RCC 7860 (cell line): Measurements from ENCODE around the gene NAA15.
"Not testable (repeated sequence)": the region's sequence is repeated elsewhere in the genome, so short reads cannot be mapped to it uniquely, and the experiment has no call there.

Experiments
- DNase-seq: peaks from one replicate; pipeline ENCODE4 v3.0.0-alpha.2; 2015; ENCODE audit warnings: low spot score
- FAIRE-seq: peaks from 2 replicates; lab custom pipeline; 2012; peaks lifted over from hg19 to GRCh38; lab: Jason Lieb, UNC

Gene NAA15

GRCh38 chr4:139333046-139333445 is 31.7 kb downstream of the NAA15 start:
- DNase-seq (no peak), FAIRE-seq (no peak)

GRCh38 chr4:139337612-139338011 is 36.3 kb downstream of the NAA15 start:
- no peak for FAIRE-seq

DNA sequence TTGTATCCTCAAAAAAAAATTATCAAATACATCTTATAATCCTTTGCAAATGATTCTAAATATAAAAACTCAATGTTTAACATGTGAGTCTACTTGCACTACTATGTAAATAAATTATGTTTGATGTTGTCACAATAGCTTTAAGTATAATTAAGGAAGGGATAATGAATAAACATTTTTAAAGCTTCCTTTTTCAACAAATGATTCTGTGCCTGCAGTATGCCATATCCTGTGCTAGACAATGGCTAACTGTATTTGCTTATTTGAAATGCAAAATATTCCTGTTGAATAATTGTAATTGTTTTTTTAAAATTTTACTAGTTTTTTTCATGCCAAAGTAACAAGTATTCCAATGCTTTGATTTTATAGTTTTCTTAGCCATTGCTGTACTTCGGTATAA is 60.0 kb downstream of the NAA15 start:
- DNase-seq (no peak), FAIRE-seq (no peak)

More at GRCh38 chr4:139337612-139338011, 36.3 kb downstream of the NAA15 start:
- no peak for DNase-seq

- DNase-seq, result no peak
- no peak for FAIRE-seq
Measured at GRCh38 chr4:139367421-139368090, 66.3 kb downstream of the NAA15 start.

GRCh38 chr4:139368998-139369397 is 67.7 kb downstream of the NAA15 start:
- DNase-seq, result no peak
- FAIRE-seq, result no peak

- DNase-seq, result no peak
- FAIRE-seq, result no peak
Measured at GRCh38 chr4:139374251-139374650, 72.9 kb downstream of the NAA15 start.

DNA sequence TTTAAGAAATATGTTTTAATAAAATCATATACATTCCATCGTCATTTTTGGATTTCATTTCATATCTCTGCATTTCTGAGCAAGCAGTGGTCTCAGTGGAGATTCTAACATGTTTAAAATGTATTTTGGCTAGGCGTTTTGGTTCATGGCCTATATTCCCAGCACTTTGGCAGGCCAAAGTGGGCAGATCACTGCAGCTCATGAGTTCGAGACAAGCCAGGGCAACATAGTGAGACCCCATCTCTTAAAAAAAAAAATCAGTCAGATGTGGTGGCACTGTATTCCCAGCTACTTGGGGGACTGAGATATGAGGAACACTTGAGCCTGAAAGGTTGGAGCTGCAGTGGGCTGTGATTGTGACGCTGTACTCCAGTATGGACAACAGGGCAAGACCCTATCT is 85.1 kb downstream of the NAA15 start:
- FAIRE-seq, result no peak
- DNase-seq, result no peak

DNA sequence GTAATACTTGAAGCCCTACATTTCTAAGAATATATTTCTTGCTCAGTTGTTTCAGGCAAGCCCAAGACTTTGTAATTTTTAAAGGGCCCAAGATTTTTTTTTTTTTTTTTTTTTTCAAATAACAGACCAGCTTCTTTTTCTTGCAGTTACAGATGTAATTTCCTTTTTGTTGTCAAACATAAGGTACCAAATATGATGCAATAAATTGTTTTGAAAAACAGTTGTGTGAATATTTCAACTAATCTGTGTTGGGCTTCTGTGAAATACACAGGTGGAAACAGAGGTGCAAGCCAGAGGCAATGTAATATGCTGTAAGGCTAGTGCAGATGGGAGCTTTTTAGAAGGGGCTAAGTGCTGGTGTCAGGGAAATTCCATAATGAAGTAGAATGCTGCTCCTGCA is 87.8 kb downstream of the NAA15 start:
- DNase-seq (no peak), FAIRE-seq (no peak)

DNA sequence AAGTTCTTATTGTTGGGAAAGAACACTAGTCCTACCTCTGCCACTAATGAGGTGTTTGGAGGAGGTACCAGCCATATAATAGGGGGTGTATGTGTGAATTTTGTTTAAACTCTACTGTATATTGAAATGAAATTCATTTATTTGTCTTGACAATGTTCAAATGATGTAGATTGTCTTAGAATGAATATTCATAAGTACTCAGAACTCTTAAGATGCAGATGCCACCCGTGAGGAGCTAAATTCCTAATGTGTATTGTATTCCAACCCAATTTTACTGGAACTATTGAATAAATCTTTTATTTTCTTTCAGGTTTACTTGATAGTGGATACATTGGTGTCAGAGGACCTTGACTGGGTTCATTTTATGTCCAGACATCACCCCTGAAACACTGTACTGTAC is 88.7 kb downstream of the NAA15 start:
- DNase-seq (no peak), FAIRE-seq (no peak)

DNA sequence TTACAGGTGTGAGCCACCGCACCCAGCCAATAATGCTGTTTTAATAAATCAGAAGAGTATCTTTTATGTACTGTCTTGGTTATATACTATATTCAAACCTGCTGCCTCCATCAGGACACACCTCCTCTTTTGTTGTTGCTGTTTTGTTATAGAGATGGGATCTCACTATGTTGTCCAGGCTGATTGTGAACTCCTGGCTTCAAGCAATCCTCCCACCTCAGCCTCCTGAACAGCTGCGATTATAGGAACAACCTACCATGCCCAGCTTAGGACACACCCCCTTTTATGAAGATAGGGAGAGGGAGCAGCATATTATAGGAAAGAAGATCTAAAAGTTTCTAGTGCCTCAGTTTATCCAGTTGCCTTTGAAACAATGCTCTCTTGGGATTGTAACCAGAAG is 90.4 kb downstream of the NAA15 start:
- FAIRE-seq (no peak), DNase-seq (no peak)

- DNase-seq, result no peak
Measured at GRCh38 chr4:139392797-139393196, 91.5 kb downstream of the NAA15 start.

GRCh38 chr4:139401368-139401767 is 100.1 kb downstream of the NAA15 start:
- DNase-seq (no peak), FAIRE-seq (no peak)

More at GRCh38 chr4:139392797-139393196, 91.5 kb downstream of the NAA15 start:
- no peak for FAIRE-seq

- DNase-seq (no peak), FAIRE-seq (no peak)
Measured at GRCh38 chr4:139402436-139402835, 101.1 kb downstream of the NAA15 start.

DNA sequence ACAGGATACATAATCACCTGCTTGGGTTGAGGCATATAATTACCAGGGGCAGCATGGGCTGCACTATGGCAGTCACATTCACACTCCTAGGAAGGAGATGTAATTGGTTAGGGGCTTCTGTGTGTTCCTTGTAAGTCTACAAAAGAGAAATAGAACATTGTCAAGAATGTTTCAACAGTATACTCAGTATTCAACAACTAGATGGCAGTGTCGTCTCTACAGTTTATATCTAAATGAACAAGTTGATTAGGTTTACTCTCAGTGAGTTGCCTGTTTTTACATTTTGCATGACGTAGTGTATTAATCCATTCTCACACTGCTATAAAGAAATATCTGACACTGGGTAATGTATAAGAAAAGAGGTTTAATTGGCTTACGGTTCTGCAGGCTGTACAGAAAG is 102.2 kb downstream of the NAA15 start:
- FAIRE-seq, result no peak
- DNase-seq, result no peak

DNA sequence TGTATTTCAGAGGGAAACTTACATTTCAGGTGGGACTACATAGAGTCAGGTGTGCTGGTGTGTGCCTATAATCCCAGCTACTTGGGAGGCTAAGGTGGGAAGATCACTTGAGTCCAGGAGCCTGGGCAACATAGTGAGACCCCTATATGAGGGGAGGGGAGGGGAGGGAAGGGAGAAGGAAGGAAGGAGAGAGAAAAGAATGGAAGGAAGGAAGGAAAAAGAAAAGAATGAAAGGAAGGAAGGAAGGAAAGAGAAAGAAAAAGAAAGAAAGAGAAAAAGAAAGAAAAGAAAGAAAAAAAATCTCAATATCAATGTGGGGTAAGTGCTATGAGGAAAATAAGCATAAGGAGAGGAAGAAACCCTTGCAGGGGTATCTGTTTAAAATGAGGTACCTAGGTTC is 109.0 kb downstream of the NAA15 start:
- DNase-seq, result no peak
- FAIRE-seq, result no peak

- DNase-seq, FAIRE-seq: not testable (repeated sequence)
Measured at GRCh38 chr4:139414671-139415210, 113.4 kb downstream of the NAA15 start.

- peak; percentile 67 for FAIRE-seq
- peak; percentile 25 for DNase-seq
Measured at GRCh38 chr4:139416073-139416673, 114.9 kb downstream of the NAA15 start.

DNA sequence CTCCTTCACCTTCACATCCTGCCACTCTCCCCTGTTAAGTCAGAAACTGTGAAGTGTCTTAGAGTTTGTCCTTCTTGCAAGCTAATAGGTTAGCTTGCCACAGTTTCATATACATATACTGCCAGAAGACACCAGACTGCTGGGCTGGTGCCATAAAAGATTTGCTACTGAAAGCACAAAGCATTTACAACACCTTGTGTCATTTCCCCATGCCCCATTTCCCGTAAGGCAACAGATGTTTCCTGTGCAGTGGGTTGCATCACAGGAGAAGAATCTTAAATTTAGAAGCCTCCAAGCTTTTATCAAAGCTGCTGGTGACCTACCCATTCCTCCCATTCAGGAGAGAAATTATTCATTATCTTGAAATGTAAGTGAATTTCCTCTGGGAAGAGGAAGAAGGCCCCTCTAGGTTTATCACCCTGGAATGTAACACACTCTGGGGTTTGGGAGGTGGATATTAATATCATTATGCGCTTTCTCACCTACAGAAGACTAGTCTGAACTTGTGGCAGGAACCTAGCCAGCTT is 118.1 kb downstream of the NAA15 start:
- FAIRE-seq (no peak), DNase-seq (no peak)

DNA sequence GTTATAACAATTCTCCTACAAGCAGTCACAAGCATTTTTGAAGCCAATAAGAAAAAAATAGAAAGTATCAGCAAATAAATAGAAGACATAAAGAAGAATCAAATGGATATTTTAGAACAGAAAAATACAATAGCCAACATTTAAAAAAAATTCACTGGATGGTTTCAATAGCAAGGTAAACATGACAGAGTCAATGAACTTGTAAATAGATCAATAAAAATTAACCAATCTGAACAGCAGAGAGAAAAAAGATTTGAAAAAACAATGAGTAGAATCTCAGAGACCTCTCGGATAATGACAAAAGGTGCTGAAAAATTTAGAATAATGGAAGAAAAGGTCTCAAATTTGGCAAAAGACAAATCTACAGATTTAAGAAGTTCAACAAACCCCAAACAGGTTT is 119.3 kb downstream of the NAA15 start:
- FAIRE-seq, result no peak

DNA sequence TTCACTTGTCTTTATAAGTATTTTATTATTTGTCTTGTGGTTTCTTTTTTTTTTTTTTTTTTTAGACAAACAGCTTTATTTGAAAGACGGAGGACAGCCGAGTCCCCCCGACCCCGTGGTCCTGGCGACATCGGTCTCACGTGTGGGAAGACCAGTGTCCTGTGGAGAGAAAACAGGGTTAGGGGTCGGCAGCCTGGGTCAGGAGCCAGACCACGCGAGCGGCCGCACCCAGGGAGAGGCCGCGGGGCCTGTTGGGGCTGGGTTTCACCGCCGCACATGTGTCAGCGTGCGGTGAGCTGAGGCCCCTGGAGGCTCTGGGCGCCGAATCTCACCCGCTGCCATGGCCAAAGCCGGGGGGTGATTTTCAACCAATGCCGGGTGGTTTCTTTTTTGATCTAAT is 134.8 kb downstream of the NAA15 start:
- DNase-seq, result no peak
- FAIRE-seq, result no peak

More for the DNA sequence above, 119.3 kb downstream of the NAA15 start:
- no peak for DNase-seq

- no peak for FAIRE-seq
- no peak for DNase-seq
Measured at GRCh38 chr4:139438141-139438540, 136.8 kb downstream of the NAA15 start.

DNA sequence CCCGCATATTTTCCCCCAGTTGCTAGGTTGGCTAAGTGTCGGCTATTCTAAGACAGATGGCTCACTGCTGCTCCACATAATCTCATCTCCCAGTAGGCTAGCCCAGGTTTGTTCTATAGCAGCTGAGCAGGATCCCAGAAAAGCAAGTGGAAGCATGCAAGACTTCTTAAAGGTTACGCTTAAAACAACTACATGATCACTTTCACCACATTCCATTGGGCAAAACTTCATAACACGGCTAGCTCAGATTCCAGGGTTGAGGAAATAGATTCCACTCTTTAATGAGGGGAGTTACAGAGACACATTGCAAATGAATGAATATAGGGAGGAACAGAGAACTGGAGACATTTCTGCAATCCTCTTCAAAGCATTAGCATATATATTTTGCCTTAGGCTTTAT is 139.7 kb downstream of the NAA15 start:
- DNase-seq (no peak), FAIRE-seq (no peak)
